Gastroesophageal sphincter (tissue), 4 donors: ENCODE data around the gene VSTM5. TPM values are rescaled to one million over a fixed set of nuclear protein-coding genes. Genes with fewer than 3 reads are reported as not detected.

ENCODE experiments used
- ATAC-seq: fragments of 150-250 bp; one replicate; pipeline ENCODE4 v1.9.1; 2016; ENCODE audit warnings: mild to moderate bottlenecking, moderate library complexity
- H3K27ac ChIP-seq, 4 donors: fragments of 200-600 bp; sonication (generic) in 3 of 4; 1 replicate in 3 of 4; 2 replicates in 1 of 4; pipeline ENCODE4 v1.5.1; 2016 to 2019
- H3K27me3 ChIP-seq: fragments of 200-600 bp; sonication (generic); one replicate; pipeline ENCODE4 v1.5.1; 2019
- H3K36me3 ChIP-seq, 2 donors: fragments of 200-600 bp; sonication (generic); one replicate each; pipeline ENCODE4 v1.5.1; 2019; ENCODE audit warnings: control low read depth in 1 of 2
- H3K4me1 ChIP-seq, 3 donors: fragments of 200-600 bp; sonication (generic); 1 replicate in 2 of 3; 2 replicates in 1 of 3; pipeline ENCODE4 v1.5.1; 2016 to 2019; ENCODE audit warnings: control low read depth in 2 of 3
- H3K4me3 ChIP-seq, 2 donors: fragments of 200-600 bp; sonication (generic); one replicate each; pipeline ENCODE4 v1.5.1; 2019; ENCODE audit warnings: mild to moderate bottlenecking in 1 of 2, moderate library complexity in 1 of 2
- H3K9me3 ChIP-seq, 3 donors: fragments of 200-600 bp; sonication (generic); one replicate each; pipeline ENCODE4 v1.5.1; 2017 to 2019; ENCODE audit warnings: control low read depth in 2 of 3
- EP300 ChIP-seq: sonication (generic); formaldehyde crosslinking; IDR thresholded peaks from one replicate; pipeline ENCODE4 v1.6.1; 2017; ENCODE audit warnings: antibody characterized with exemption, mild to moderate bottlenecking
- POLR2A ChIP-seq, 2 donors: fragments of 450-650 bp; IDR thresholded peaks; one replicate each; pipeline ENCODE4 v1.6.1; 2017; ENCODE audit warnings: antibody characterized with exemption in 2 of 2, mild to moderate bottlenecking in 2 of 2, moderate library complexity in 1 of 2
- POLR2AphosphoS5 ChIP-seq: sonication (generic); formaldehyde crosslinking; IDR thresholded peaks from one replicate; pipeline ENCODE4 v1.6.1; 2017; ENCODE audit warnings: antibody characterized with exemption
- WGBS, 2 donors: methylation state at CpG; one replicate each; pipeline ENCODE4 v1.1.5; 2018; ENCODE audit warnings: low coverage in 1 of 2; 5-methylcytosine and 5-hydroxymethylcytosine counted together
- total RNA-seq, 4 donors: library from RNA; depleted of rRNA; stranded (reverse); fragments of >200 nt; gene quantifications; one replicate each; pipeline ENCODE4 v1.1.0, GENCODE V29; 2016
- TF ChIP-seq, protein P1 (sequence below), 4 experiments: fragments of 200-600 bp in 2 of 4; fragments of 450-650 bp in 2 of 4; sonication (generic) in 1 of 4; IDR thresholded peaks; one replicate each; pipeline ENCODE4 v1.5.1; 2017 to 2019; ENCODE audit warnings: antibody characterized with exemption in 4 of 4, mild to moderate bottlenecking in 2 of 4, moderate library complexity in 2 of 4

VSTM5 gene
- total RNA-seq, 4 donors from 2014 or later = 0.13 TPM; not detected in 3

DNA sequence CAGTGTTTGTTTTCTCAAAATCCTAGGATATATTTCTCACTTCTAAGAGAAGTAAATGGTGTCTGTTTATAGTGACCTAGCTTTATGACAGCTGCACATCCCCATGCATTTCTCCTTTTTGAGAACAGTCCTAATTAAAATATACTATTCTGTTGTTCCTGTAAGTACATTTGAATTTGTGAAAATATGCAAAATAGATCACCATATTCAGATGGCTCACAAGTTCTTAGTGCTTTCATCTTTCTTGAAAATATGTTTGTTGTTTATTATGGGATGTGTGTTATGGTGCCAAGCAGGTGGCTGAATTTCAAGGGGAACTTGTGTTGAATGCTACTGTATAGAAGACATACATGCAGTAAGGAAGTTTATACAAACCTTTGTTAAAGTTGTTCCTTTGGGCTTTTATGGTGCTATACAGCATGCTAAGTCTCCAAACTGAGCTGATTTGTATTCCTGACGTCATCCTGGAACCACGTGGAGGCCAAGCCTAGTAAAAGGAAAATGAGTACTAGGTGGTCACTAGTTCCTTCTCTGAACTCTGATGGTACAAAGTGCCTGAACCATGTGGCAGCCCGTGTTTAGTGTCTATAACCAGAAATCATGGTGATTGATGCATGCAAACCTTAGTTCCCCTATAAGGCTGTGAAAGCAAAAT is 7.8 kb upstream of the VSTM5 start:
- Histone ChIP-seq H3K4me3 (no peak overlapping the region), H3K27me3 (no peaks in the 10 kb centered on the region), H3K27ac (no peak overlapping the region), H3K9me3 (no peaks in the 10 kb centered on the region), H3K36me3 (no peaks in the 10 kb centered on the region), H3K4me1 (no peaks in the 10 kb centered on the region)
- ATAC-seq = no peak
- TF ChIP-seq, protein P1, sequence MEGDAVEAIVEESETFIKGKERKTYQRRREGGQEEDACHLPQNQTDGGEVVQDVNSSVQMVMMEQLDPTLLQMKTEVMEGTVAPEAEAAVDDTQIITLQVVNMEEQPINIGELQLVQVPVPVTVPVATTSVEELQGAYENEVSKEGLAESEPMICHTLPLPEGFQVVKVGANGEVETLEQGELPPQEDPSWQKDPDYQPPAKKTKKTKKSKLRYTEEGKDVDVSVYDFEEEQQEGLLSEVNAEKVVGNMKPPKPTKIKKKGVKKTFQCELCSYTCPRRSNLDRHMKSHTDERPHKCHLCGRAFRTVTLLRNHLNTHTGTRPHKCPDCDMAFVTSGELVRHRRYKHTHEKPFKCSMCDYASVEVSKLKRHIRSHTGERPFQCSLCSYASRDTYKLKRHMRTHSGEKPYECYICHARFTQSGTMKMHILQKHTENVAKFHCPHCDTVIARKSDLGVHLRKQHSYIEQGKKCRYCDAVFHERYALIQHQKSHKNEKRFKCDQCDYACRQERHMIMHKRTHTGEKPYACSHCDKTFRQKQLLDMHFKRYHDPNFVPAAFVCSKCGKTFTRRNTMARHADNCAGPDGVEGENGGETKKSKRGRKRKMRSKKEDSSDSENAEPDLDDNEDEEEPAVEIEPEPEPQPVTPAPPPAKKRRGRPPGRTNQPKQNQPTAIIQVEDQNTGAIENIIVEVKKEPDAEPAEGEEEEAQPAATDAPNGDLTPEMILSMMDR (IDR thresholded peaks at IDR 0.05) = no peak
- TF ChIP-seq POLR2AphosphoS5 = no peak
- no peak for TF ChIP-seq EP300
- TF ChIP-seq POLR2A (IDR thresholded peaks at IDR 0.05) = no peak
- 46 to 55% methylated on average over 2 to 3 of the region's 3 CpGs for WGBS, 2 donors

DNA sequence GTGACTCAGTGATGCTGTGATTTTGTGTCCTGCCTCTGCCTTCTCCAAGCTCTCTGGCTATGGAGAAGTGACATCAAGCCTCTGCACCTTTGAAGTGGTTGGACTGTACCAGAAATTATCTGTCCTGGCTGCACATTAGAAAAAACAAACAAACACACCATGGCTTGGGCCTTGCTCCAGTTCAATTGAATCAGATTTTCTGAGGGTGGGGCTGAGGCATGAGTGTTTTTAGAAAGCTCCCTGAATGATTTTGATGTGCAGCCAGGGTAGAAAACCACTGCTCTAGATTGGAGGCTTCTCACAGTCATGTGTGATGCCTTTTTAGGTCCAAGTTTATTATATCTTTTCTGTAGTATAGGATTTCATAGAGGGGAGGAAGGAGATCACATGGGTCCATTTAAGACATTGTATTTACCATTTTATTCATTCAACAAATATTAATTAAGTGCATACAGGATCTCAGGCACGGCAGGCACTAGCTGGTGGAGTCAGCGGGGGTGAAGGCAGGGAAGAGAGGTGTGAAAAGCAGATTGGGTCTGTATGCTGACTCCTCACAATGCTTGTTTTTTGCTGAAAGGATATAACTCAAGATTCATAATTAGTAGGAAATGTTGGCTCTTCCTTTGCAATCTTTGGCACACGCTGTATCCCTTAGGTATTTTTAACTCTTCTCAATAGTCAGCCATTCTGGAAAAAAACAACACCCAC is 7.1 kb upstream of the VSTM5 start:
- H3K4me3 ChIP-seq = no peak overlapping the region
- 60 to 64% methylated on average over 3 of the region's 3 CpGs for WGBS, 2 donors
- no peaks in the 10 kb centered on the region for H3K4me1 ChIP-seq
- no peak for ATAC-seq
- TF ChIP-seq EP300 (no peak), POLR2AphosphoS5 (no peak), POLR2A (IDR thresholded peaks at IDR 0.05) (no peak)
- TF ChIP-seq, protein P1 (IDR thresholded peaks at IDR 0.05) = no peak
- H3K27me3 ChIP-seq = no peaks in the 10 kb centered on the region
- peak overlapping the region in 1 of 4 donors; percentile 23 for H3K27ac ChIP-seq
- H3K9me3 ChIP-seq = no peaks in the 10 kb centered on the region
- no peaks in the 10 kb centered on the region for H3K36me3 ChIP-seq

DNA sequence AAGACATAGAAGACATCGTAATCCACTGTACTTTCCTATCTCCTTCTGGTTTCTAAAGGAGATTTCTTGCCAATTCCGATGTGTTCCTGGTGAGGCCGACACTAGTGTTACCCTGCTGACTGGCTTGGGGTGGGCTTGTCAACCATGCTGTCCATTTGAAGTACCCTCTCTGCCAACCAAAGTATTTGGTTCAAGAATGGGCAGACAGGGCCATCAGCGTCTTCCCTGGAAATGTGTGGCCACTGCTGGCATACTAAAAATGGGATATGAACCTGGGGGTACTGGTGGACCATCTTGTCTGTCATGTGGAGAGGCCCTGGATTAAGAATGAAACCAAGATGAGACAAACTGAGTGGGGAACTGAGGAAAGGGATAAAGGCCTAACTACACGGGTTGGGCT is 1.8 kb upstream of the VSTM5 start:
- no peaks in the 10 kb centered on the region for H3K27me3 ChIP-seq
- ATAC-seq = no peak

DNA sequence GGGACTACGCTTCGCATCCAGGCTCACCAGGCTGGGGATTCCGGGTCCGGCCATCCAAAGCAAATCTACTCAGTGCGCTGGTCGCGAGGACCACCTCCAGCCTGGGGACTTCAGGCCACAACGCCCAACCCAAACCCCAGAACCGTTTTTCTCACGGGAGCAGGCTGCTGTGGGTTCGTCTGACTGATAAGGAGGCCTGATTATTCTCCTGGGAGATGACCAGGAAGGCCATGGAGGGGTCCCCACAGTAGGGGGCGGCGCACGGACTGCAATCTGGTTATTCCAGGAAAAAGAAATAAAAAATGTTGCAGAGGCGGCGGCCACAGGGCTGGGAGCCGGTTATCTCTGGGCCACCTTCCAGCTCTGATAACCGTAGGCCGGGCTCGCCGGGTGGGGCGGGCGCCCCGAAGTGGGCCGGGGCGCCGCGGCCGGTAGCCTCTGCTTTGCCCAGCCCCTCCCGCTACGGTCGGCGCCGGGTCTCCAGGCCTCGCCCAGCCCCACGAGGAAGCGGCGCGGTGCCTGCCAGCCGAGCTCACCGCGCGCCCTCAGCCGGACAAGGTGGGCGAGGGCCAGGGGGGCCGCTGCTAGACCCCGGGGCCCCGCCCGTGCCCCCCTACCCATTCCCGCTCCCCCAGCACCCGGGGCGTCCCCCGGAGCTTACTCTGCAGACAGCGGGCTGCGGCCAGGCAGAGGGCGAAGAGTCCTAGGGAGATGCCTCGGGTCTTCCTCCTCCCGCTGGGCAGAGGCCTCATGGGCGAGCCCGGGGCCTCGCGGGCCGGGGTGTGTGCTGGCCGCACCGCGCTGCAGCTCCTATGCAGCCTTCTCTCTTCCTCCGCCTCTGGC is 446 bp downstream of the VSTM5 start:
- TF ChIP-seq POLR2AphosphoS5 (no peak), POLR2A (IDR thresholded peaks at IDR 0.05) (no peak), EP300 (no peak)
- TF ChIP-seq, protein P1 (IDR thresholded peaks at IDR 0.05) = no peak
- no peaks in the 10 kb centered on the region for H3K27me3 ChIP-seq
- no peaks in the 10 kb centered on the region for H3K9me3 ChIP-seq
- peaks cover 0 to 18% (median 0%) of the 10 kb centered on the region in 3 donors for H3K4me1 ChIP-seq
- H3K27ac ChIP-seq = peak overlapping the region in 2 of 4 donors; percentile 18 to 65
- peak; percentile 61 for ATAC-seq
- peak overlapping the region; percentile 38 to 58 for H3K4me3 ChIP-seq
- WGBS, 2 donors = 16 to 29% methylated on average over 5 to 23 of the region's 67 CpGs
- no peaks in the 10 kb centered on the region for H3K36me3 ChIP-seq

More for the DNA sequence above, 1.8 kb upstream of the VSTM5 start:
- Histone ChIP-seq H3K27ac (no peak overlapping the region), H3K36me3 (no peaks in the 10 kb centered on the region), H3K9me3 (no peaks in the 10 kb centered on the region), H3K4me1 (peaks cover 0 to 18% (median 0%) of the 10 kb centered on the region in 3 donors), H3K4me3 (no peak overlapping the region)
- TF ChIP-seq POLR2AphosphoS5 = no peak
- TF ChIP-seq EP300 = no peak
- TF ChIP-seq POLR2A (IDR thresholded peaks at IDR 0.05) = no peak
- TF ChIP-seq, protein P1 (IDR thresholded peaks at IDR 0.05) = no peak
- WGBS, 2 donors = 90 to 96% methylated on average over 4 to 5 of the region's 5 CpGs
